ENCODE measurements around the gene FAM193B.

DNA sequence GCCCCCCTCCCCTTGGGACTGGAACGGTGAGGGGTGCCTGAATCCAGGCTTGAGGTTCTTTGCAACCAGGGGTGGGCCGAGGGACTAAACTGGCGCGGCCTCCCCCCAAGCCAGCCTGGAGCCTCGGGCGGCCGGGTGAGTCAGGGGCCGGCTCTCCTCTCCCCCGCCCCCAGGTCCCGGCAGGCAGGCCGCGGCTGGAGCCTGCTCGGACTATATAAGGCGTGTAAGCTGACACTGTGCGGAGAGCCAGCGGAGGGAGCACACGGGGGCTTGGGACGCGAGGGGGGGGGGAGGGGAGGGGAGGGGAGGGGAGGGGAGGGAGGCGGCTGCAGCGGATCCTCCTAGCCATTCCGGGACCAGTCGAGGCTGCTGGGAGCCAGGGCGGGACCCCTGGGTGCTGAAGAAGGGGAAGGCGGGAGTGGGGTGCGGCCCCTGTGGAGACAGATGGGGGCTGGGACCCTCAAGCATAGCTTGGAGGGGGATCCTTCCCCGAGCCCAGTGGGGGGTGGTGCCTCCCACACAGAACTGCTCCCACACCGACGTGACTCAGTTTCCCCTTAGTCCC, 57.6 kb downstream of the FAM193B start:
- TF ChIP-seq ELF4 (IDR thresholded peaks at IDR 0.05) (no peak), SP1 (IDR thresholded peaks at IDR 0.05) (no peak), TARDBP (IDR thresholded peaks at IDR 0.05) (no peak), BHLHE40 (IDR thresholded peaks at IDR 0.05; ENCODE audit: borderline replicate concordance) (no peak), NFRKB (IDR thresholded peaks at IDR 0.05) (no peak), L3MBTL2 (conservative IDR thresholded peaks at IDR 0.05) (no peak), FOXA1 (IDR thresholded peaks at IDR 0.05) (no peak), CTBP1 (IDR thresholded peaks at IDR 0.05; ENCODE audit: borderline replicate concordance) (no peak)

Measured in HEK293T (cell line).